HepG2 (cell line): ENCODE results near the gene KANSL1L. TPM values are rescaled to one million over a fixed set of nuclear protein-coding genes. Genes with fewer than 3 reads are reported as not detected.

Source experiments
- ATAC-seq: fragments of 200-7000 bp; cut with Tn5 transposase; 3 replicates; pipeline ENCODE4 v1.9.1; 2020; ENCODE audit warnings: mild to moderate bottlenecking, moderate library complexity
- BruUV-seq: library from RNA; stranded (reverse); fragments of 400-500 nt; replicated peaks from 2 replicates; lab custom pipeline; 2021; lab: Mats Ljungman, UMichigan
- CTCF ChIA-PET: fragments of 300-600 bp; formaldehyde crosslinking; extraction: SDS; loops from one replicate; lab custom pipeline; 2021; ENCODE audit warnings: low total read pairs, inconsistent platforms, low intra/inter-chr PET ratio; lab: Yijun Ruan, JAX
- POLR2A ChIA-PET: fragments of 350-600 bp; sonication (Branson Sonifier 250); formaldehyde crosslinking; loops from one replicate; lab custom pipeline; 2020; ENCODE audit warnings: antibody characterized with exemption, inconsistent platforms; lab: Yijun Ruan, JAX
- DNase-seq: peaks from one replicate; pipeline ENCODE4 v3.0.0-alpha.2; 2015; ENCODE audit warnings: low spot score
- FAIRE-seq: peaks from 3 replicates; lab custom pipeline; 2011; peaks lifted over from hg19 to GRCh38; lab: Jason Lieb, UNC
- H2AFZ ChIP-seq: one replicate; pipeline ENCODE4 v1.6.1; 2011; ENCODE audit warnings: low read length, inconsistent platforms
- H3K27ac ChIP-seq: fragments of 300-600 bp; 3 replicates; pipeline ENCODE4 v1.8.0; 2011; ENCODE audit warnings: mixed run types, mild to moderate bottlenecking, mixed read lengths, low read length, inconsistent platforms; ENCODE audit not compliant: insufficient read depth; ENCODE audit errors: extremely low read length
- H3K27me3 ChIP-seq, 2 experiments: fragments of 200-600 bp in 1 of 2; 2 replicates in 1 of 2; 3 replicates in 1 of 2; pipeline versions ENCODE4 v1.6.0 to v1.8.0; 2011; ENCODE audit warnings: low read length in 2 of 2, mild to moderate bottlenecking in 2 of 2, moderate library complexity in 2 of 2, inconsistent platforms in 1 of 2; ENCODE audit not compliant: insufficient read depth in 2 of 2, control insufficient read depth in 1 of 2
- H3K36me3 ChIP-seq, 2 experiments: fragments of 200-600 bp in 1 of 2; replicated peaks in 1 of 2; 2 replicates in 1 of 2; 3 replicates in 1 of 2; pipeline versions ENCODE4 v1.5.1 to v1.8.0; 2011; ENCODE audit warnings: low read length in 2 of 2, inconsistent platforms in 1 of 2; ENCODE audit not compliant: insufficient read depth in 2 of 2, control insufficient read depth in 1 of 2
- H3K4me1 ChIP-seq: 2 replicates; pipeline ENCODE4 v1.5.1; 2012; ENCODE audit warnings: low read length, inconsistent platforms; ENCODE audit not compliant: insufficient read depth
- H3K4me2 ChIP-seq: 2 replicates; pipeline ENCODE4 v1.6.0; 2011; ENCODE audit warnings: low read depth, low read length, inconsistent platforms
- H3K4me3 ChIP-seq, 3 experiments: fragments of 200-600 bp in 1 of 3; sonication (generic), shearing (Covaris generic) in 1 of 3; replicated peaks in 1 of 3; 2 replicates each; pipeline ENCODE4 v1.5.1; 2011 to 2016; ENCODE audit warnings: low read length in 3 of 3, inconsistent platforms in 2 of 3, low read depth in 2 of 3, mild to moderate bottlenecking in 2 of 3, control low read depth in 1 of 3, mixed read lengths in 1 of 3; ENCODE audit not compliant: insufficient read depth in 1 of 3
- H3K79me2 ChIP-seq: one replicate; pipeline ENCODE4 v1.6.1; 2011; ENCODE audit warnings: low read length, inconsistent platforms; ENCODE audit not compliant: insufficient read depth
- H3K9ac ChIP-seq: 2 replicates; pipeline ENCODE4 v1.6.0; 2011; ENCODE audit warnings: mild to moderate bottlenecking, low read depth, low read length, inconsistent platforms; ENCODE audit not compliant: insufficient read depth
- H3K9me3 ChIP-seq: 2 replicates; pipeline ENCODE4 v1.5.1; 2012; ENCODE audit warnings: mild to moderate bottlenecking, low read length
- H4K20me1 ChIP-seq: 2 replicates; pipeline ENCODE4 v1.6.0; 2011; ENCODE audit warnings: inconsistent platforms, mild to moderate bottlenecking, low read length, moderate library complexity; ENCODE audit not compliant: insufficient read depth
- BHLHE40 ChIP-seq: IDR thresholded peaks from 2 replicates; pipeline ENCODE4 v1.6.1; 2011; ENCODE audit warnings: low read length, improper control_type of control experiment
- GPN1 ChIP-seq: sonication (generic); formaldehyde crosslinking; IDR thresholded peaks from 2 replicates; pipeline ENCODE4 v1.5.1; 2020; ENCODE audit warnings: missing genetic modification reagents, borderline replicate concordance
- KDM3A ChIP-seq: IDR thresholded peaks from 2 replicates; pipeline ENCODE4 v1.6.1; 2018; ENCODE audit warnings: low read depth, missing compliant biosample characterization
- NRL ChIP-seq: sonication (generic); formaldehyde crosslinking; IDR thresholded peaks from 2 replicates; pipeline ENCODE4 v1.5.0; 2020; ENCODE audit warnings: missing genetic modification reagents, mild to moderate bottlenecking, moderate library complexity, borderline replicate concordance
- PHF8 ChIP-seq: sonication (generic); formaldehyde crosslinking; IDR thresholded peaks from 2 replicates; pipeline ENCODE4 v1.5.0; 2020; ENCODE audit warnings: missing genetic modification reagents
- REST ChIP-seq, 2 experiments: IDR thresholded peaks; 2 replicates each; pipeline ENCODE4 v1.6.1; 2011 to 2012; ENCODE audit warnings: low read length in 2 of 2, borderline replicate concordance in 1 of 2, low read depth in 1 of 2, mild to moderate bottlenecking in 1 of 2, moderate library complexity in 1 of 2
- SALL2 ChIP-seq: sonication (generic); formaldehyde crosslinking; IDR thresholded peaks from 2 replicates; pipeline ENCODE4 v1.8.1; 2023; ENCODE audit warnings: mild to moderate bottlenecking, missing genetic modification reagents, inconsistent platforms
- SNAPC2 ChIP-seq: sonication (generic); formaldehyde crosslinking; IDR thresholded peaks from 2 replicates; pipeline ENCODE4 v1.8.1; 2022; ENCODE audit warnings: mild to moderate bottlenecking, missing genetic modification reagents
- SRF ChIP-seq: IDR thresholded peaks from 2 replicates; pipeline ENCODE4 v1.6.1; 2011; ENCODE audit warnings: mild to moderate bottlenecking, low read depth, low read length, moderate library complexity
- YEATS4 ChIP-seq: sonication (generic); formaldehyde crosslinking; IDR thresholded peaks from 2 replicates; pipeline ENCODE4 v1.4.0; 2020; ENCODE audit warnings: missing genetic modification reagents, borderline replicate concordance
- ZNF75D ChIP-seq: sonication (generic); formaldehyde crosslinking; IDR thresholded peaks from 2 replicates; pipeline ENCODE4 v1.8.1; 2023; ENCODE audit warnings: missing genetic modification reagents, mild to moderate bottlenecking, borderline replicate concordance
- WGBS: methylation state at CpG from one replicate; pipeline ENCODE4 v1.1.6; 2017; ENCODE audit warnings: low lambda C conversion rate; 5-methylcytosine and 5-hydroxymethylcytosine counted together
- in situ Hi-C: cut with HindIII; loops from 2 replicates; pipeline ENCODE4 v1.10.0; 2017; ENCODE audit warnings: low pct_unique_long_range_greater_than_20kb; ENCODE audit not compliant: extremely low pct_ligation_motif_present
- intact Hi-C: fragments of 100-400 bp; cut with micrococcal nuclease; formaldehyde crosslinking; loops from one replicate; pipeline ENCODE4 v1.10.0; 2022; ENCODE audit not compliant: unreplicated experiment
- polyA plus RNA-seq, 8 experiments: library from polyadenylated mRNA; depleted of rRNA in 3 of 8; stranded (reverse) in 7 of 8; unstranded in 1 of 8; fragments of >200 nt; fragmentation: Illumina TruSeq in 4 of 8; extraction: Trizol in 4 of 8; gene quantifications; 2 replicates each; pipeline versions ENCODE4 v1.2.1 to v1.2.3, GENCODE V29; 2011 to 2016; ENCODE audit warnings: low read depth in 4 of 8, missing spikeins in 1 of 8, mixed read lengths in 1 of 8; ENCODE audit not compliant: insufficient read depth in 1 of 8
- total RNA-seq, 5 experiments: library from RNA; depleted of rRNA; stranded (reverse); fragments of >200 nt; fragmentation: Illumina TruSeq; extraction: Trizol; gene quantifications; 2 replicates each; pipeline ENCODE4 v1.2.3, GENCODE V29; 2016; ENCODE audit warnings: low read depth in 1 of 5
- TF ChIP-seq, protein P1 (sequence below): sonication (generic); formaldehyde crosslinking; IDR thresholded peaks from 2 replicates; pipeline ENCODE4 v1.8.1; 2023; ENCODE audit warnings: mild to moderate bottlenecking, moderate library complexity, missing genetic modification reagents
- TF ChIP-seq, protein P2 (sequence below): sonication (generic); formaldehyde crosslinking; IDR thresholded peaks from one replicate; pipeline ENCODE4 v1.5.1; 2020; ENCODE audit warnings: mild to moderate bottlenecking, missing genetic modification reagents; ENCODE audit errors: not compliant biosample characterization

KANSL1L gene
- total and polyA plus RNA-seq, 2 of the 13 experiments (the other 11 are each of a cell fraction or from before 2014, with no cell fraction given), result 5.4 to 10.3 TPM

GRCh38 chr2:210020138-210020537 is 151.1 kb downstream of the KANSL1L start:
- CTCF ChIA-PET, result no interaction called here
- DNase-seq (no peak), ATAC-seq (no peak)
- no peak for TF ChIP-seq PHF8 (CRISPR knock-in tag)
- no peak for TF ChIP-seq BHLHE40
- TF ChIP-seq, protein P1, sequence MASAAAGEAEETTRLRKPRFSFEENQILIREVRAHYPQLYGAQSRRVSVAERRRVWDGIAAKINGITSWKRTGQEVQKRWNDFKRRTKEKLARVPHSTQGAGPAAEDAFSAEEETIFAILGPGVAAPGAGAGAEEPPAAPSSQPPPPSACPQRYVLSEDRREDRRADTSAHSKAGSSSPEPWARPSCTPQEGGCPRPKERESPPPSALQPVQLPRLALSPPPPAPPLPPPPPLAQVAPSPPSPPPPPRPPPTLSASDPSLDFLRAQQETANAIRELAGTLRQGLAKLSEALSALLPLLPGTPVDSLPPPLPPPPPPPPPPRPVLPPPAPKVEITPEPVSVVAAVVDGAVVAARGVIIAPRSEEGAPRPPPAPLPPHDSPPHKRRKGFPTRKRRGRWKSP (CRISPR knock-in tag), result no peak
- TF ChIP-seq SRF, result no peak
- no peak for TF ChIP-seq SNAPC2 (CRISPR knock-in tag)
- no peak for TF ChIP-seq SALL2 (CRISPR knock-in tag)
- TF ChIP-seq, protein P2, sequence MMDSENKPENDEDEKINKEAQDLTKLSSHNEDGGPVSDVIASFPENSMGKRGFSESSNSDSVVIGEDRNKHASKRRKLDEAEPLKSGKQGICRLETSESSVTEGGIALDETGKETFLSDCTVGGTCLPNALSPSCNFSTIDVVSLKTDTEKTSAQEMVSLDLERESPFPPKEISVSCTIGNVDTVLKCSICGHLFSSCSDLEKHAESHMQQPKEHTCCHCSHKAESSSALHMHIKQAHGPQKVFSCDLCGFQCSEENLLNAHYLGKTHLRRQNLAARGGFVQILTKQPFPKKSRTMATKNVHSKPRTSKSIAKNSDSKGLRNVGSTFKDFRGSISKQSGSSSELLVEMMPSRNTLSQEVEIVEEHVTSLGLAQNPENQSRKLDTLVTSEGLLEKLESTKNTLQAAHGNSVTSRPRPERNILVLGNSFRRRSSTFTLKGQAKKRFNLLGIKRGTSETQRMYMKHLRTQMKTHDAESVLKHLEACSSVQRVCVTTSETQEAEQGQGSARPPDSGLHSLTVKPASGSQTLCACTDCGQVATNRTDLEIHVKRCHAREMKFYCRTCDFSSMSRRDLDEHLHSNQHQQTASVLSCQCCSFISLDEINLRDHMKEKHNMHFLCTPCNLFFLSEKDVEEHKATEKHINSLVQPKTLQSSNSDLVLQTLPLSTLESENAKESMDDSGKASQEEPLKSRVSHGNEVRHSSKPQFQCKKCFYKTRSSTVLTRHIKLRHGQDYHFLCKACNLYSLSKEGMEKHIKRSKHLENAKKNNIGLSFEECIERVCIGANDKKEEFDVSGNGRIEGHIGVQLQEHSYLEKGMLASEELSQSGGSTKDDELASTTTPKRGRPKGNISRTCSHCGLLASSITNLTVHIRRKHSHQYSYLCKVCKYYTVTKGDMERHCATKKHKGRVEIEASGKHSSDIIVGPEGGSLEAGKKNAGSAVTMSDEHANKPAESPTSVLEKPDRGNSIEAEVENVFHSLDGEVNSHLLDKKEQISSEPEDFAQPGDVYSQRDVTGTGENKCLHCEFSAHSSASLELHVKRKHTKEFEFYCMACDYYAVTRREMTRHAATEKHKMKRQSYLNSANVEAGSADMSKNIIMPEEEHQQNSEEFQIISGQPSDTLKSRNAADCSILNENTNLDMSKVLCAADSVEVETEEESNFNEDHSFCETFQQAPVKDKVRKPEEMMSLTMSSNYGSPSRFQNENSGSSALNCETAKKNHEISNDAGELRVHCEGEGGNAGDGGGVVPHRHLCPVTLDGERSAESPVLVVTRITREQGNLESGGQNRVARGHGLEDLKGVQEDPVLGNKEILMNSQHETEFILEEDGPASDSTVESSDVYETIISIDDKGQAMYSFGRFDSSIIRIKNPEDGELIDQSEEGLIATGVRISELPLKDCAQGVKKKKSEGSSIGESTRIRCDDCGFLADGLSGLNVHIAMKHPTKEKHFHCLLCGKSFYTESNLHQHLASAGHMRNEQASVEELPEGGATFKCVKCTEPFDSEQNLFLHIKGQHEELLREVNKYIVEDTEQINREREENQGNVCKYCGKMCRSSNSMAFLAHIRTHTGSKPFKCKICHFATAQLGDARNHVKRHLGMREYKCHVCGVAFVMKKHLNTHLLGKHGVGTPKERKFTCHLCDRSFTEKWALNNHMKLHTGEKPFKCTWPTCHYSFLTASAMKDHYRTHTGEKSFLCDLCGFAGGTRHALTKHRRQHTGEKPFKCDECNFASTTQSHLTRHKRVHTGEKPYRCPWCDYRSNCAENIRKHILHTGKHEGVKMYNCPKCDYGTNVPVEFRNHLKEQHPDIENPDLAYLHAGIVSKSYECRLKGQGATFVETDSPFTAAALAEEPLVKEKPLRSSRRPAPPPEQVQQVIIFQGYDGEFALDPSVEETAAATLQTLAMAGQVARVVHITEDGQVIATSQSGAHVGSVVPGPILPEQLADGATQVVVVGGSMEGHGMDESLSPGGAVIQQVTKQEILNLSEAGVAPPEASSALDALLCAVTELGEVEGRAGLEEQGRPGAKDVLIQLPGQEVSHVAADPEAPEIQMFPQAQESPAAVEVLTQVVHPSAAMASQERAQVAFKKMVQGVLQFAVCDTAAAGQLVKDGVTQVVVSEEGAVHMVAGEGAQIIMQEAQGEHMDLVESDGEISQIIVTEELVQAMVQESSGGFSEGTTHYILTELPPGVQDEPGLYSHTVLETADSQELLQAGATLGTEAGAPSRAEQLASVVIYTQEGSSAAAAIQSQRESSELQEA (CRISPR knock-in tag), result no peak
- TF ChIP-seq NRL (CRISPR knock-in tag), result no peak
- no peak for TF ChIP-seq ZNF75D (CRISPR knock-in tag)
- no peak for TF ChIP-seq YEATS4 (CRISPR knock-in tag)
- TF ChIP-seq KDM3A (CRISPR knock-in tag), result no peak
- TF ChIP-seq GPN1 (CRISPR knock-in tag), result no peak
- TF ChIP-seq REST (IDR thresholded peaks at IDR 0.05; ENCODE audit: borderline replicate concordance in 1 of 2, low read depth in 1 of 2, low read length in 2 of 2), result no peak

More at GRCh38 chr2:210020138-210020537, 151.1 kb downstream of the KANSL1L start:
- intact Hi-C loops, result no loop called here
- in situ Hi-C loops, result no loop called here
- Histone ChIP-seq H3K79me2 (peaks cover 2% of the 10 kb centered on the region), H3K9me3 (no peaks in the 10 kb centered on the region), H4K20me1 (no peaks in the 10 kb centered on the region), H3K9ac (no peak overlapping the region), H2AFZ (no peak overlapping the region), H3K27ac (no peak overlapping the region), H3K4me3 (no peak overlapping the region), H3K4me2 (no peak overlapping the region), H3K27me3 (no peaks in the 10 kb centered on the region), H3K36me3 (peaks cover 21 to 68% of the 10 kb centered on the region in 2 experiments), H3K4me1 (no peaks in the 10 kb centered on the region)
- POLR2A ChIA-PET, result no interaction called here
- WGBS, result 91% methylated on average over 1 of the region's 1 CpG
- no peak for FAIRE-seq
- BruUV-seq, result no TSS peak
